Gastroesophageal sphincter (tissue), 3 donors: ENCODE measurements around the gene HOXA11.

ENCODE experiments used
- EP300 ChIP-seq: sonication (generic); formaldehyde crosslinking; IDR thresholded peaks from one replicate; pipeline ENCODE4 v1.6.1; 2017; ENCODE audit warnings: antibody characterized with exemption, mild to moderate bottlenecking
- POLR2A ChIP-seq, 2 donors: fragments of 450-650 bp; IDR thresholded peaks; one replicate each; pipeline ENCODE4 v1.6.1; 2017; ENCODE audit warnings: antibody characterized with exemption in 2 of 2, mild to moderate bottlenecking in 2 of 2, moderate library complexity in 1 of 2
- POLR2AphosphoS5 ChIP-seq: sonication (generic); formaldehyde crosslinking; IDR thresholded peaks from one replicate; pipeline ENCODE4 v1.6.1; 2017; ENCODE audit warnings: antibody characterized with exemption
- TF ChIP-seq, protein P1 (sequence below), 4 experiments: fragments of 200-600 bp in 2 of 4; fragments of 450-650 bp in 2 of 4; sonication (generic) in 1 of 4; IDR thresholded peaks; one replicate each; pipeline ENCODE4 v1.5.1; 2017 to 2019; ENCODE audit warnings: antibody characterized with exemption in 4 of 4, mild to moderate bottlenecking in 2 of 4, moderate library complexity in 2 of 4

DNA sequence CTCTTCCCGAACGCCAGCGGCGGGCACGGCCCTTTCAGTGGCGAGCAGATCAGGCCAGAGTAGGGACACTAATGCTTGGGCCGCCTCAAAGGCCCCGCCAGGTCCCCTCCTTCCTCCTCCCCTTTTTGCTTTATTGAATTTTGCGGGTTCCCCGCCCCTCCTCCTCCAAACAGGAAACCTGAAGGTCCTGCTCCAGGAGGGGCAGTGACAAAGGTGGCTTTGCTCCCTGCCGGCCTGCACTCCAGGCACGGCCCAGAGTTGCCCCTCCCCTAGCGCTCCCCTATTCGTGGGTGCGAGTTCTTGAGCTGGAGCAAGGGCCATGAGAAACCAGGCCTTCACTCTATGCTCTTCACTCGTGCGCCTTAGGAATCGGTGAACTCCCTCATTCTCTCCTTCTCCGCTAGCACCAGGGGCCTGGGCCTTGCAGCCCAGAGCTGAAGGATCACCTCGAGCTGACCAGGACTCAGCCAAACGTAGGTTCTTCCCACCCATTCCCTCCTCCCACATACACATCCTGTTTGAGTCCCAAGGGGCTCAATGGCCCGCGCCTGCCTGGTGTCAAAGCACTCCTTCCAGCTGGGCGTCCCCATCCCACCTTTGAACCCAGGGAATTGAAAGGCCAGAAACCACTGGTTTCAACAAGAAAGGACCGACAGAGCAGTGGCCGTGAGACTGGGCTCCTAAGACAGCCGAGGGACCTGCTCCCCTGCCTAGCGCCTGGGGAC lies 36.8 kb downstream of the HOXA11 start:
- TF ChIP-seq, protein P1, sequence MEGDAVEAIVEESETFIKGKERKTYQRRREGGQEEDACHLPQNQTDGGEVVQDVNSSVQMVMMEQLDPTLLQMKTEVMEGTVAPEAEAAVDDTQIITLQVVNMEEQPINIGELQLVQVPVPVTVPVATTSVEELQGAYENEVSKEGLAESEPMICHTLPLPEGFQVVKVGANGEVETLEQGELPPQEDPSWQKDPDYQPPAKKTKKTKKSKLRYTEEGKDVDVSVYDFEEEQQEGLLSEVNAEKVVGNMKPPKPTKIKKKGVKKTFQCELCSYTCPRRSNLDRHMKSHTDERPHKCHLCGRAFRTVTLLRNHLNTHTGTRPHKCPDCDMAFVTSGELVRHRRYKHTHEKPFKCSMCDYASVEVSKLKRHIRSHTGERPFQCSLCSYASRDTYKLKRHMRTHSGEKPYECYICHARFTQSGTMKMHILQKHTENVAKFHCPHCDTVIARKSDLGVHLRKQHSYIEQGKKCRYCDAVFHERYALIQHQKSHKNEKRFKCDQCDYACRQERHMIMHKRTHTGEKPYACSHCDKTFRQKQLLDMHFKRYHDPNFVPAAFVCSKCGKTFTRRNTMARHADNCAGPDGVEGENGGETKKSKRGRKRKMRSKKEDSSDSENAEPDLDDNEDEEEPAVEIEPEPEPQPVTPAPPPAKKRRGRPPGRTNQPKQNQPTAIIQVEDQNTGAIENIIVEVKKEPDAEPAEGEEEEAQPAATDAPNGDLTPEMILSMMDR (IDR thresholded peaks at IDR 0.05): no peak
- TF ChIP-seq EP300 (no peak), POLR2A (IDR thresholded peaks at IDR 0.05) (no peak), POLR2AphosphoS5 (no peak)
